Erythroblast (primary cell): ENCODE data around the gene TRIM16.
"Not testable (repeated sequence)": the region's sequence is repeated elsewhere in the genome, so short reads cannot be mapped to it uniquely, and the experiment has no call there.

Experiments used
- GATA1 ChIP-seq: IDR thresholded peaks from 2 replicates; pipeline ENCODE4 v1.6.1; 2011; ENCODE audit warnings: low read depth, mild to moderate bottlenecking, control low read depth, low read length, moderate library complexity
- POLR2A ChIP-seq: IDR thresholded peaks from 2 replicates; pipeline ENCODE4 v1.6.1; 2011; ENCODE audit warnings: mild to moderate bottlenecking, low read length

DNA sequence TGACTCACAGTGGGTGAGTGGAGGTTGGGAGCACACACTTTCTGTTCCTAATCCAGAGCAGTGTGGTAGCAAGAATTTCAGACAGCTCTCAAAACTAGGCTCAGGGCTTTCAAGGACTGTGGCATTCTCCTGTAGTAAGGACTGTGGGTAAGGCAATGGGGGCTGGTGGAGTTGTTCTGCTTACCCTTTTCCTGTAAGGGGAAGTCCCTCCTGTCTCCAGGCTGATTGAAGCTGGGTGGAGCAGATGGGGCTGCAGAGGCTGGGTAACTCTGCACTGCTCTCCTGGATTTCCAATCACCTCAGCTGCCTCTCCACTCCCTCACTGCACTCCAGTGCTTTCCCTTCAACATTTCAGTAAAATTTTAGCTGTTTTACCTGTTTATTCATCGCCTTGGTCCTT is 3.4 kb upstream of the TRIM16 start:
- not testable (repeated sequence) for TF ChIP-seq POLR2A, GATA1
